ENCODE measurements around the gene ATF6.
A peak's percentile ranks its signal among the peaks of the same experiment; 100 is the strongest.

The ATF6 gene

DNA sequence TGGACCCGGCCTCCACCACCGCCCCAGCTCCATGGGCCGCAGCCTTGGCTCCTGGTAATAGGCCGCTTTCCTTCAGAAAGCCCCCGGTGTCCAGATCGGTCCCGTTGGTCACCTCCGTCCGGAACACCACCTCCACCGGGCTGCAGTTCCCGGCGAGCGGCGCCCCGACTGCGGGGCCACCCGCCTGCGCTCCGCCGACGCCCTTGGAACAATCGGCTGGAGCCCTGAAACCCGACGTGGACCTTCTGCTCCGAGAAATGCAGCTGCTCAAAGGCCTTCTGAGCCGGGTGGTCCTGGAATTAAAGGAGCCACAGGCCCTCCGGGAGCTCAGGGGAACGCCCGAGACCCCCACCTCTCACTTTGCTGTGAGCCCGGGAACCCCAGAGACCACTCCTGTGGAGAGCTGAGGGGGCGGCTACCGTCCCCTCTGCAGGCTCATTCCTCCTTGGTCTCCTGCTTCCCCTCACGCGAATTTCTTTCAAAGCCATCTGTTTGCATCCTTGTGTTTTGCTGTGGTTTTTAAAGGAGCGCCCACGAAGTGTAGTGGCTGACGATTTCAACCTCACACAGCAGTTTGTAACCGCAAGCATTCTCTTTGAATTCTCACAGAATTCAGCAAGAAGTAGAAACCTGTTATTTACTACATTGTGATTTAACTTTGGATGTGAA is 38.7 kb upstream of the ATF6 start:
- ATAC-seq (replicated peaks) (peak; percentile 10 to 13), DNase-seq (no peak)
- H3K27me3 Mint-ChIP-seq: no peaks in the 10 kb centered on the region
- peaks cover 37 to 65% of the 10 kb centered on the region in 2 donors for H3K4me1 Mint-ChIP-seq
- peak overlapping the region; percentile 87 to 98 for H3K4me3 Mint-ChIP-seq
- H3K36me3 Mint-ChIP-seq: no peaks in the 10 kb centered on the region
- H3K27ac Mint-ChIP-seq: peak overlapping the region; percentile 90
- H3K9me3 Mint-ChIP-seq: no peaks in the 10 kb centered on the region

DNA sequence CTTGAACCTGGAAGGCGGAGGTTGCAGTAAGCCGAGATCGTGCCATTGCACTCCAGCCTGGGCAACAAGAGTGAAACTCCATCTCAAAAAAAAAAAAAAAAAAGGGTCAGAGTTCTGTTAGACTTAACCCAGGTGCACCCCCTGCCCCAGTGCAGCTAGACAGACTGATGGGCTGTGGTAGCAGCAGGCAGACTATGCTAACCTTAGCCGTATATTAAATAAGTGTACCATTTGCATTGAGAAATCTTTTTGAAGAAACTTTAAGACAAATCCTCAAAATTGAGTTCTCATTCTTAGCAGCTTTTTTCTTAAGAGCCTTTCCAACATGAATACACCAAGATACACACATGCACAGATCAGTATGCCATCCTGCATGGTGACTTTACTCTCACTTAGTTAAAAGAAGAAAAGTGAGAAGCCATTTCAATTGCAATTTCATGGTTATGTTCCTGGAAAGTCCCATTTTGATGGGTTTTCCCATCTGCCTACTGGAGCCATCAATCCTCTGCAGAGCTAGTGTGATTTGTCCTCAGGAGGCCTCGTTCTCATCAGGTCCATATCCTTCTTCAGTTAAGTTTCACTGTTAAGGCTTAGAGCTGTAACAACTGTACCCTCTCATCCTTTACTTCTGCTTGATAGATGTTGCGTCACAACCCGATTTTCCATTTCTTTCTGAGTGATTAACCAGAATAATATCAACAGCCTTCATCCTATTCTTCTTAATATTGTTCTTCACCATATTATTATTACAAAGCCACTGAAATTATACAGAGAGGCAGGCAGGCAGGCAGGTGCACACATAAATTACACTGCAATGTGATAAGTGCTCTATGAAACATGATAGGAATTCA is 37.5 kb upstream of the ATF6 start:
- DNase-seq: no peak
- ATAC-seq (replicated peaks): peak in 1 of 2 donors; percentile 14
- Mint-ChIP-seq H3K9me3 (no peaks in the 10 kb centered on the region), H3K36me3 (no peaks in the 10 kb centered on the region), H3K4me1 (peaks cover 35 to 52% of the 10 kb centered on the region in 2 donors), H3K27ac (peak overlapping the region; percentile 20), H3K4me3 (no peak overlapping the region), H3K27me3 (no peaks in the 10 kb centered on the region)

DNA sequence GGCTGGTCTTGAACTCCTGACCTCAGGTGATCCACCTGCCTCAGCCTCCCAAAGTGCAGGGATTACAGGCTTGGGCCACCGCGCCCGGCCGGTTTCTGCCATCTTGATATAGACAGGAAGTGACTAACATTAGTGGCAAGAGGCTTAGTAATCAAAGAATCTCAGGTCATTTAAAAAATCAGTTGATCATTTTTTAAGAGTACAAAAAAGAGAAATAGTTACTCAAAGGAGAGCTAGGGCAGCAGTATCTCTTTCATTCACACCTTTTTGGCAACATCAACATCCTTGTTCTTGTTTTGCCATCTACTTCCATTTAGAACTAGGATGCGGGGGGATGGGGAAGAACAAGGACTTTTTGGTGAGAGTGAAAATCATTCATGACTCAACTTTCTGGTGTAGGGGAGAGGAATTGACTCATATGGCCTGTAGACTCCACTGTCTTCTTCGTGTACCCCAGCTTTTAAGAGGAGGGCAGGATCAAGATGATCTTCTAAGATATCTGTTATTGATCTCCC is 36.0 kb upstream of the ATF6 start:
- peaks cover 31 to 43% of the 10 kb centered on the region in 2 donors for H3K4me1 Mint-ChIP-seq
- no peaks in the 10 kb centered on the region for H3K36me3 Mint-ChIP-seq
- no peak overlapping the region for H3K4me3 Mint-ChIP-seq
- no peaks in the 10 kb centered on the region for H3K9me3 Mint-ChIP-seq
- DNase-seq (no peak), ATAC-seq (replicated peaks) (no peak)
- no peaks in the 10 kb centered on the region for H3K27me3 Mint-ChIP-seq
- peak overlapping the region; percentile 31 for H3K27ac Mint-ChIP-seq

DNA sequence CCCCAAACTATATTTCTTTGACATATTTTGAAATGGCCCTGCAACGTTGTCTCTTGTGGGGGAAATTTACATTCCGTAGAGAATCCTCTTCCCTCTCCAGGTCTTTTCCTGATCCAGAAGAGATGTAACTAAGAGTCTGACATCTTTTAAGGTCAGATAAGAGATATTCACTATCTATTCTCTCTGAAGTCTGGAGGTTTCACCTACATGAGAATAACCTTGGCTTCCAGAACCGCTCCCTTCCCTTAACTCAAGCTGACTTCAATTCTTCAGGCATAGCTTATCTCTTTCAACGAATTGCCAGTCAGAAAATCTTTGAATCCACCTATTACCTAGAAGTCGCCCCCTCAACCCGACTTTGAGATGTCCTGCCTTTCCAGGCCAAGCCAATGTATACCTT is 34.9 kb upstream of the ATF6 start:
- ATAC-seq (replicated peaks): no peak
- Mint-ChIP-seq H3K4me1 (peaks cover 26 to 43% of the 10 kb centered on the region in 2 donors), H3K4me3 (no peak overlapping the region), H3K36me3 (no peaks in the 10 kb centered on the region), H3K9me3 (no peaks in the 10 kb centered on the region), H3K27ac (no peak overlapping the region), H3K27me3 (no peaks in the 10 kb centered on the region)
- DNase-seq: no peak

DNA sequence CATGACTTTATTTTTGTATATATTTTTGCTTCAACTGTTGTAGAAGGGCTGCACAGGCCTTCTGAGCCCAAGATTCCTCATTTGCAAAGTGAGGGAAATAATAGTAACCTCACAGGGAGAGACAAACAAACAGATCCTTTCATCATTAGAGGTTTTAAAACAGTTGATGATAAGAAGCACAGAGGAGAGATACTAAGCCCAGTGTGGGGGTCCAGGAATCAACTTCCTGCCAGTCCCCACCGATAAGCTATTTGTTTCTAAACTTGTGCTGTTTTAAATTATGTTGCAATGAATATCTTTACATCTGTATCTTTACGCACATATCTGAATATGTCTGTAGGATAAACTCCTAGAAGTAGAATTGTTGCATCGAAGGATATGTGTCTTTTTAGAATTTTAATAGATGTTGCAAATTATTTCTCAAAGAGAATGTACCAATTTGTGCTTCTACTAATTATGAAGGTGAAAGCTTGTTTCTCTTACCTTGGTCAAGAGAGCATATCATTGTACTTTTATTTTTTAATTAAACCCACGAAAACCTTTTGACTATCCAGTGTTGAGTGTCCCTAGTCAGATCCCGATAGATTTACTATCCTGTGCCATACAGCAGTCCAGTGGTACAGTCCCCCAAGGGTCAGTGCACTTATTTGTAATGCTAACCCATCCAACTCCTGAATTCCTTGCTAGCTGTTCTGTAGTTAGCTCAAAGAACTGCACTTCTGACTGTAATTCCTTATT is 34.0 kb upstream of the ATF6 start:
- no peaks in the 10 kb centered on the region for H3K9me3 Mint-ChIP-seq
- H3K4me1 Mint-ChIP-seq: peaks cover 29 to 48% of the 10 kb centered on the region in 2 donors
- H3K27me3 Mint-ChIP-seq: no peaks in the 10 kb centered on the region
- no peak overlapping the region for H3K27ac Mint-ChIP-seq
- no peak overlapping the region for H3K4me3 Mint-ChIP-seq
- DNase-seq (no peak), ATAC-seq (replicated peaks) (no peak)
- H3K36me3 Mint-ChIP-seq: no peaks in the 10 kb centered on the region

DNA sequence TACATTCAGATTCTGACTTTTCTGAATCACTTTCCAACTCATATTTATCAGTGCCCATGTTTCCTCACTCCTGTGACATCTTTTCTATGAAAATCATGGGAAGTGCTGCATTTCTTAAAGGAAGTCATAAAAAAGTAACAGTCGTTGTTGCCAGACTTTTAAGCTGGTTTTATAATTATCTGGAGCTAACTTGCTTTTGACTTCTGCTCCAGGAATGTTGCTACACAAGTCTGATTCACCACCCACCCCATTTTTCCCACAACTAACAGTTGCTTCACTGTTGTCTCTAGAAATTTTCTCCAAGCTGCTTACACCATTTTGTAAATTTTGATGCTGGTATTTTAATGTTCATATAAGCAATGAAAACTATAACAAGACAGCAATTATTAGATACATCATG is 32.6 kb upstream of the ATF6 start:
- no peak for ATAC-seq (replicated peaks)
- Mint-ChIP-seq H3K4me1 (peaks cover 24 to 38% of the 10 kb centered on the region in 2 donors), H3K9me3 (no peaks in the 10 kb centered on the region), H3K27ac (no peak overlapping the region), H3K36me3 (no peaks in the 10 kb centered on the region), H3K27me3 (no peaks in the 10 kb centered on the region), H3K4me3 (no peak overlapping the region)
- DNase-seq: no peak

DNA sequence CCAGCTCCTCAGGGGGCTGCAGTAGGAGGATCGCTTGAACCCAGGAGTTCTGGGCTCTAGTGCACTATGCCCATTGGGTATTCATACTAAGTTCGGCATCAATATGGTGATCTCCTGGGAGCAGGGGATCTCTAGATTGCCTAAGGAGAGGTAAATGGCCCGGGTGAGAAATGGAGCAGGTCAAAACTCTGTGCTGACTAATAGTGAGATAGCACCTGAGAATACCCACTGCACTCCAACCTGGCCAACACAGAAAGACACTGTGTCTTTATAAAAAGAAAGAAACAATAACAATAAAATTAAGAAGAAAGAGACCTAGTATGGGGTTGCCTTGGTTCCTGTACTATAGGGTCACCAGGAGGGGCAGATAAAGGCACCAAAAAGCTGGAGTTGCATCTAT is 30.3 kb upstream of the ATF6 start:
- no peaks in the 10 kb centered on the region for H3K27me3 Mint-ChIP-seq
- DNase-seq (no peak), ATAC-seq (replicated peaks) (no peak)
- H3K4me3 Mint-ChIP-seq: no peak overlapping the region
- no peaks in the 10 kb centered on the region for H3K9me3 Mint-ChIP-seq
- H3K4me1 Mint-ChIP-seq: peaks cover 29 to 42% of the 10 kb centered on the region in 2 donors
- no peak overlapping the region for H3K27ac Mint-ChIP-seq
- H3K36me3 Mint-ChIP-seq: no peaks in the 10 kb centered on the region

DNA sequence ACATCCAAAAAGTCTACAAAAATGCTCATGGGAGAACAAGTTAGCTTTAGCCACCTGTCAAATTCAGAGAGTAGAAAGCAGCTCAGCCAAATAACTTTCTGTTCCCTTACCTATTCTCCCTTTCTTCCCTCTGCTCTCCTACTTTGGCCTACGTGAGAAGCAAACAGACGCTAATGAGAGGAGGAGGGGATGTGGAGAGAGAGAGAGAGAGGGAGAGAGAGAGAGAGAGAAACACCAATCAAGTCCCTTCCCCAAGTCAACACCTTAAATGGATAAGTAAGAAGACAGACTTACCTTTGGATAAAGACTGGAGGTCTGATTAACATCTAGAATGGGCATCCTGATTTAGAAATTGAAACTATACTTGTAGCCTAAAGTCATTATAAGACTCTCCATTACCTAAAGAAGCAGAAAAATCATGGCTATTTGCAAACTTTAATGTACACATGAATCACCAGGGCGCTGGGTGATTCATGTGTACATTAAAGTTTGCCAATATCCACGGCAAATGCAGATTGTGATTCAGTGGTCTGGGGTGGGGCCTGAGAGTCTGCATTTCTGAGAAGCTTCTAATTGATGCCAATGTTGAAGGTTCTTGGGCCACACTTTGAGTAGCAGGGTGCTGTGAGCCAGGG is 29.7 kb upstream of the ATF6 start:
- ATAC-seq (replicated peaks) (no peak), DNase-seq (no peak)
- Mint-ChIP-seq H3K36me3 (no peaks in the 10 kb centered on the region), H3K27ac (no peak overlapping the region), H3K9me3 (no peaks in the 10 kb centered on the region), H3K4me3 (no peak overlapping the region), H3K27me3 (no peaks in the 10 kb centered on the region), H3K4me1 (peaks cover 34 to 48% of the 10 kb centered on the region in 2 donors)

DNA sequence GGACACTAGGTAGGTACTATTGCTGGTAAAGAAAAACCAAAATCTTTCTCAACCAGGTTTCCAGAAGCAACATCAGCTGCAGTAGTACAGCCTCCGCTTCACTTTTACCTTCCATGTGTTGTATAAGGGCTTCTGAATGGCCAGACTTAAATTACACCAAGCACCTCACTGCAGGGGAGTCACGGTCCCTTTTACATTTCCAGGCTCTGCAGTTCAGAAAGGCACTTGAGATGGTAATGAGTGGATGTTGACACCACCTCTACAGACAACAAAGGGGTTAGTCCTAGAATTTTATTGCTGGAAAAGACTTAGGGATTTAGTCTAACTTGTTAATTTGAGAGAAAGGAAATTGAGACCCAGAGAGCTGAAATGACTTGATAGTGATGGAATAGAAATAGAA is 28.5 kb upstream of the ATF6 start:
- Mint-ChIP-seq H3K4me3 (no peak overlapping the region), H3K9me3 (no peaks in the 10 kb centered on the region), H3K4me1 (peaks cover 35 to 51% of the 10 kb centered on the region in 2 donors), H3K27me3 (no peaks in the 10 kb centered on the region), H3K36me3 (no peaks in the 10 kb centered on the region), H3K27ac (no peak overlapping the region)
- ATAC-seq (replicated peaks): no peak
- DNase-seq: no peak

DNA sequence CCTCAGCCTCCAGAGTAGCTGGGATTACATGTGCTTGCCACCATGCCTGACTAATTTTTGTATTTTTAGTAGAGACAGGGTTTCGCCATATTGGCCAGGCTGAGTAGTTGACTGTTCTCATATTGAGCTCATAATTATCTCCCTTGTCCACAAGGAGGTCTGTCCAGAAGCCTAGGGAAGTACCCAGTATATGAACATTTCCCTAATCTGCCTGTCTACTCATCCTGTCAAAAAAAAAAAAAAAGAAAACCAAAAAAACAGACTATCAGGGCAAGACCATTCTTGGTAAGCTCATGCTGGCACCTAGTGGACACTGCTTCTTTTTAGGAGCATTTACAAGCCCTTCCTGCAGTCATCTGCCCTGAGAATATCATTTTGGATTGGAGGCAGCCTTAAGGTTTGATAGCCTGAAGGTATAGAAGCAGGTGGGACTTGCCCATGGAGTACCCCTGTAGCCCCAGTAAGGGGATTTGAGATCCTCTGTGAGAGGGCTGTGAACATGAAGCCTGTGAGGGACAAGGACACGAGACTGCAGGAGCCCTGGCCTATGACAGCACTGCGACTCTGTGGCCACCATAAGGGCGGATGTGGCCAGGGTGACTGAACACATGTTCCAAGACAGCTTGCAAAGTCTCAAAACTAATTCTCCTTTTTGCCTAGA is 27.4 kb upstream of the ATF6 start:
- peak overlapping the region; percentile 79 for H3K27ac Mint-ChIP-seq
- H3K9me3 Mint-ChIP-seq: no peaks in the 10 kb centered on the region
- H3K36me3 Mint-ChIP-seq: no peaks in the 10 kb centered on the region
- peak overlapping the region in 1 of 2 donors; percentile 65 for H3K4me3 Mint-ChIP-seq
- no peaks in the 10 kb centered on the region for H3K27me3 Mint-ChIP-seq
- DNase-seq: peak; percentile 64
- peaks cover 36 to 56% of the 10 kb centered on the region in 2 donors for H3K4me1 Mint-ChIP-seq
- ATAC-seq (replicated peaks): peak; percentile 68 to 73

DNA sequence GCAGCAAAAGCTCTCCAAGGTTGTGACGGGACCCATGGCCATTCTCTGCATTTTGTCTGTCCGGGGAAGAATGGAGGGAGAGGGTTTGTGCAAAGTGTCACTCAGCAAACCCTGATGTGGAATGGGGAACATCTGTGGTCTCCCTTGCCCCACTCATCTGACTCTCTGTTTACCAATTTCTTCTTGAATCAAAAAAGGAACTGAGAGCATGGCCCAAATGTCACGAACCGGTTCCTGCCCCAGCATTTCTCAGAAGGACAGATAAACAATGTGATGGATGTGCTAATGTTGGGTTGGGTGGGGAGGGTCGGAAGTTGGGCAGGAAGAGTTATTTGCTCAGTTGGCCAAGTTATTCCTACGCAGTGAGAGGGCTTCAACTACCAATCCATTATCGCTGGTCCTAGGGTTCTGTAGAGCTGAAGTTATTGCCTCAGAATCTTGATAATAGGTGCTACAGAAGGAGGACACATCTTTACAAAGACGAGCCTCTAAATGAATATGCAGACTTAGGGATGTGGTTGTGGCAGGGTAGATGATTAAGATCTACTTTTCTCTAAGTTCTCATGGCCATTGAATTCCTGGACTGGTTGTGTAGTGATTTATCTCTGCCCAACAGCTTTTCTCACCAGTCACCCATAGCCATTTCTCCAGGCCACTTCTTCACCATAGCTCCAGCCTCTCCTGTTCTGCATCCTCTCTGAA is 26.1 kb upstream of the ATF6 start:
- Mint-ChIP-seq H3K36me3 (no peaks in the 10 kb centered on the region), H3K4me3 (peak overlapping the region in 1 of 2 donors; percentile 65), H3K4me1 (peaks cover 42 to 68% of the 10 kb centered on the region in 2 donors), H3K27me3 (peaks cover 3% of the 10 kb centered on the region in 2 donors), H3K9me3 (no peaks in the 10 kb centered on the region), H3K27ac (peak overlapping the region; percentile 85)
- peak; percentile 62 for DNase-seq
- ATAC-seq (replicated peaks): peak; percentile 68 to 76

DNA sequence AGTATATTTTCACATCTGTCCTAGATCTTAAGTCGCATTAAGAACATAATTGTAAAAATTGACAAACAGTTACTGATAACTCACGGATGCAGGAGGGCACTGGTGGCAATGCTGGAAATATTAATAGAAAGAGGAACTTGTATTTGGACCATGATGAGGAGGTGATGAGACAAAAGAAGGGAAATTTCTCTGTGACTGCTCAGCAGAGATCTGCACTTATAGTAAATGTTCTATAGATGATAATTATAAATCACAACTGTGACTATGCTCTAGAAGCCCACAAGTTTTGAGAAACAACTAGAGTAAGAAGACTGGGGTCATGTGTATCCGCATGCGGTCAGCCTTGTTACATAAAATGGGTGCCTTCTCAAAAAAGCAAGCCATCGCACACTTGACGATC is 25.2 kb upstream of the ATF6 start:
- Mint-ChIP-seq H3K27me3 (peaks cover 9 to 10% of the 10 kb centered on the region in 2 donors), H3K27ac (no peak overlapping the region), H3K36me3 (no peaks in the 10 kb centered on the region), H3K9me3 (no peaks in the 10 kb centered on the region), H3K4me3 (peak overlapping the region in 1 of 2 donors; percentile 40), H3K4me1 (peaks cover 41 to 67% of the 10 kb centered on the region in 2 donors)
- peak in 1 of 2 donors; percentile 25 for ATAC-seq (replicated peaks)
- DNase-seq: no peak

DNA sequence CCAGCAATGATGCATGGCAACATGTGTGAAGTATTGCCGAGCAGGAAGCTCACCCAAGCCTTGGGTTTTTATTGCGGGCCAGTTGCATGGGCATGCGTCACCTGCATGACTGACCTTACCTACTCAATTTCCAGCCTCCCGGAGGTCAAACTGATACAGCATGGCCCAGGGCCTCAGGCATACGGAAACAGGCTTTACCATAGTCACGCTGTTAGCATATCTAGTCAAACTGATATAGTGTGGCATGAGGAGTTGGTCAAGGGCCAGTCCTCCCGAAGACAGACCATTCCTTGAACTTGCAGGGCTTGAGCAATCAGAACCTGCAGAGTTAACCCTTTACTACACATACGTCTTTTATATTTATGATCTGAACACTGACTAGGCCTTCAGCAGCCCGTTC is 22.9 kb upstream of the ATF6 start:
- no peak for DNase-seq
- no peaks in the 10 kb centered on the region for H3K9me3 Mint-ChIP-seq
- no peaks in the 10 kb centered on the region for H3K36me3 Mint-ChIP-seq
- peaks cover 40 to 67% of the 10 kb centered on the region in 2 donors for H3K4me1 Mint-ChIP-seq
- no peak for ATAC-seq (replicated peaks)
- no peak overlapping the region for H3K27ac Mint-ChIP-seq
- H3K4me3 Mint-ChIP-seq: no peak overlapping the region
- peaks cover 13 to 16% of the 10 kb centered on the region in 2 donors for H3K27me3 Mint-ChIP-seq

Data from stimulated activated naive B cell treated with anti-CD40 and anti-IgM and Interleukin-4, amounts not matched to agents 10 μg/mL and 1 μg/mL and 100 μg/mL, for 72 hours (primary cell).